Prostate gland (tissue), 2 donors: Measurements from ENCODE around the gene SMYD5.

Source experiments
- POLR2A ChIP-seq: fragments of 450-650 bp; IDR thresholded peaks from one replicate; pipeline ENCODE4 v1.6.1; 2016; ENCODE audit warnings: antibody characterized with exemption, mild to moderate bottlenecking
- POLR2AphosphoS5 ChIP-seq: sonication (generic); formaldehyde crosslinking; IDR thresholded peaks from one replicate; pipeline ENCODE4 v1.6.1; 2017; ENCODE audit warnings: antibody characterized with exemption
- TF ChIP-seq, protein P1 (sequence below), 4 experiments: fragments of 200-600 bp in 2 of 4; fragments of 450-650 bp in 2 of 4; sonication (generic) in 2 of 4; IDR thresholded peaks; 1 replicate in 3 of 4; 2 replicates in 1 of 4; pipeline ENCODE4 v1.5.1; 2016 to 2019; ENCODE audit warnings: antibody characterized with exemption in 4 of 4, mild to moderate bottlenecking in 2 of 4, moderate library complexity in 2 of 4

DNA sequence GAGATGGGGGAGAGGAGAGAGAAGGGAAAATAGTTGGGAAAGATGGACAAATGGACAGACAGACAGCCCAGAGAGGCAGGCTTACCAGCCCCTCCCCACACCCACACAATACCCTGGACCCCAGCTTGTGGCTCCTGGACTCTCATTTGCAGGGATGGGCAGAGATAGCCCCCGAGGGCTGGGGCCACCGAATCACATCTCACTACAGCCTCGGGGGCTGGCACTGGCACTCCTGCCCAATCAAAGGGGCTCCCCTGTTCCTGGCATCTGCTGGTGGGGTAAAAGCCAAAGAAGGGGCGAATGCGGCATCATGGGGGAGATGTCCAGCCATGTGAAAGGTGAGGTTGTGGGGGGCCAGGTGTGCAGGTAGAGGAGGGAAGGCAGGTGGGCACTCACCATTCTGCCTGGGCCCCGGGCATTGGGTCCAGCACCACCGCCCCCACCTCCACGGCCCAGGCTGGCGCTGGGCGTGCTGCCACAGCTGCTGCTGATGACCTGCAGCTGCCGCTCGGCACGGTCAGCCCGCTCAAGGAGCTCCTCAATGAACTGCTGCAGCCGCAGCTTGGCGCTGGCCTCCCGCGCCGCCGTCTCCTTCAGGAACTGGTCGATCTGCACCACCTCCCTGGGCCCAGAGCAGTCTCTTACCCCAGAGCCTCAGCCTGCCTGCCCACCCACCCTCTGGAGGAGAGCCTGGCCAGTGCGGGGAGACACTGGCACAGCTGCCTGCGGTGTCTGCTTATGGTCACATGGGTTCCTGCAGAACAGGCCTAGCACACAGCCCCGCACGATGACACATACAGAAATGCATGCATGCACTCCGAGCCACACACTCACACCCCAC lies 52.2 kb downstream of the SMYD5 start:
- no peak for TF ChIP-seq POLR2A
- no peak for TF ChIP-seq POLR2AphosphoS5
- TF ChIP-seq, protein P1, sequence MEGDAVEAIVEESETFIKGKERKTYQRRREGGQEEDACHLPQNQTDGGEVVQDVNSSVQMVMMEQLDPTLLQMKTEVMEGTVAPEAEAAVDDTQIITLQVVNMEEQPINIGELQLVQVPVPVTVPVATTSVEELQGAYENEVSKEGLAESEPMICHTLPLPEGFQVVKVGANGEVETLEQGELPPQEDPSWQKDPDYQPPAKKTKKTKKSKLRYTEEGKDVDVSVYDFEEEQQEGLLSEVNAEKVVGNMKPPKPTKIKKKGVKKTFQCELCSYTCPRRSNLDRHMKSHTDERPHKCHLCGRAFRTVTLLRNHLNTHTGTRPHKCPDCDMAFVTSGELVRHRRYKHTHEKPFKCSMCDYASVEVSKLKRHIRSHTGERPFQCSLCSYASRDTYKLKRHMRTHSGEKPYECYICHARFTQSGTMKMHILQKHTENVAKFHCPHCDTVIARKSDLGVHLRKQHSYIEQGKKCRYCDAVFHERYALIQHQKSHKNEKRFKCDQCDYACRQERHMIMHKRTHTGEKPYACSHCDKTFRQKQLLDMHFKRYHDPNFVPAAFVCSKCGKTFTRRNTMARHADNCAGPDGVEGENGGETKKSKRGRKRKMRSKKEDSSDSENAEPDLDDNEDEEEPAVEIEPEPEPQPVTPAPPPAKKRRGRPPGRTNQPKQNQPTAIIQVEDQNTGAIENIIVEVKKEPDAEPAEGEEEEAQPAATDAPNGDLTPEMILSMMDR (IDR thresholded peaks at IDR 0.05), result no peak
